IMR-90 (cell line): Measurements from ENCODE around the gene EHBP1.

Experiments used
- CEBPB ChIP-seq: IDR thresholded peaks from 2 replicates; pipeline ENCODE4 v1.6.1; 2012; ENCODE audit warnings: low read depth, low read length, improper control_type of control experiment
- CTCF ChIP-seq: conservative IDR thresholded peaks from 2 replicates; pipeline ENCODE4 v1.5.1; 2012; ENCODE audit warnings: mild to moderate bottlenecking, low read depth, low read length, improper control_type of control experiment
- POLR2A ChIP-seq: IDR thresholded peaks from 2 replicates; pipeline ENCODE4 v1.6.1; 2012; ENCODE audit warnings: mild to moderate bottlenecking, low read depth, low read length
- RAD21 ChIP-seq: IDR thresholded peaks from 2 replicates; pipeline ENCODE4 v1.6.1; 2012; ENCODE audit warnings: low read length, improper control_type of control experiment
- RFX5 ChIP-seq: IDR thresholded peaks from 2 replicates; pipeline ENCODE4 v1.8.0; 2012; ENCODE audit warnings: low read depth, mild to moderate bottlenecking, low read length, moderate library complexity
- USF2 ChIP-seq: fragments of 150-350 bp; IDR thresholded peaks from 2 replicates; pipeline ENCODE4 v1.6.1; 2017; ENCODE audit warnings: mild to moderate bottlenecking, antibody characterized with exemption, low read length, low read depth
- TF ChIP-seq, protein P1 (sequence below): fragments of 150-350 bp; IDR thresholded peaks from 2 replicates; pipeline ENCODE4 v1.6.1; 2016; ENCODE audit warnings: low read depth, mild to moderate bottlenecking, low read length, moderate library complexity, borderline replicate concordance

DNA sequence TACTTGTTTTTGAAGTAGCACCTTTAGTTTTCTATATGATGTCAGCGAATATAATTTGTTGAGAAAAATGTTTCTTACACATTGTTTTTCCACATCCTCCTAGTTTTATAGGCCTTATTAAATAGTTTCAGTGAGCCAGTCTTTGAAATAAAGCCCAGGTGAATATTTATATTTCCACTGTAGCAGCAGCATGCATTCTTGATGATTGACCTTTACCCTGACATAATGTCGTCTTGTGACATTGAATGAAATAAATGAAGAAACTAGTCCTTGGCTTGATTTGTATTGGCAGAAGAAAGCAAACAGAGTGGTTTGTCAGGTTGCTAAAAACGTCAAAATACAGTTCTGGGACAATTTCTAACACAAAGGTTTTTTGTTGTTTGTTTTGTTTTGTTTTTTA lies 84.4 kb downstream of the EHBP1 start:
- TF ChIP-seq CTCF (no peak), RAD21 (no peak), POLR2A (no peak), RFX5 (no peak), CEBPB (no peak), USF2 (no peak)
- TF ChIP-seq, protein P1, sequence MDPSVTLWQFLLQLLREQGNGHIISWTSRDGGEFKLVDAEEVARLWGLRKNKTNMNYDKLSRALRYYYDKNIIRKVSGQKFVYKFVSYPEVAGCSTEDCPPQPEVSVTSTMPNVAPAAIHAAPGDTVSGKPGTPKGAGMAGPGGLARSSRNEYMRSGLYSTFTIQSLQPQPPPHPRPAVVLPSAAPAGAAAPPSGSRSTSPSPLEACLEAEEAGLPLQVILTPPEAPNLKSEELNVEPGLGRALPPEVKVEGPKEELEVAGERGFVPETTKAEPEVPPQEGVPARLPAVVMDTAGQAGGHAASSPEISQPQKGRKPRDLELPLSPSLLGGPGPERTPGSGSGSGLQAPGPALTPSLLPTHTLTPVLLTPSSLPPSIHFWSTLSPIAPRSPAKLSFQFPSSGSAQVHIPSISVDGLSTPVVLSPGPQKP: no peak
